Caco-2 (cell line): ENCODE data around the gene BMAL1. TPM values are rescaled to one million over a fixed set of nuclear protein-coding genes. Genes with fewer than 3 reads are reported as not detected.

Source experiments
- BruUV-seq: library from RNA; stranded (reverse); fragments of 400-500 nt; replicated peaks from 2 replicates; lab custom pipeline; 2021; lab: Mats Ljungman, UMichigan
- CTCF ChIA-PET: fragments of 300-600 bp; sonication (Branson Sonifier 250); formaldehyde crosslinking; loops from one replicate; lab custom pipeline; 2022; ENCODE audit warnings: antibody characterized with exemption; lab: Charles Lee
- POLR2A ChIA-PET: fragments of 300-600 bp; sonication (Branson Sonifier 250); formaldehyde crosslinking; loops from one replicate; lab custom pipeline; 2022; ENCODE audit warnings: antibody characterized with exemption; lab: Charles Lee
- DNase-seq, 2 experiments: peaks; one replicate each; pipeline versions ENCODE4 v3.0.0 to v3.0.0-alpha.2; 2020 to 2022
- H3K27me3 ChIP-seq: replicated peaks from 2 replicates; pipeline ENCODE4 v1.6.0; 2011; ENCODE audit warnings: low read length; ENCODE audit not compliant: control insufficient read depth, insufficient read depth
- H3K36me3 ChIP-seq: 2 replicates; pipeline ENCODE4 v1.5.1; 2011; ENCODE audit warnings: low read length; ENCODE audit not compliant: control insufficient read depth, insufficient read depth
- H3K4me1 ChIP-seq: fragments of 250-450 bp; sonication (Bioruptor Pico); 2 replicates; pipeline ENCODE4 v1.5.1; 2020; ENCODE audit warnings: mild to moderate bottlenecking
- H3K4me3 ChIP-seq: 2 replicates; pipeline ENCODE4 v1.5.1; 2011; ENCODE audit warnings: low read depth, mild to moderate bottlenecking, control low read depth, low read length
- H3K9me3 ChIP-seq: fragments of 250-450 bp; sonication (Bioruptor Pico); 2 replicates; pipeline ENCODE4 v1.5.1; 2020; ENCODE audit warnings: mild to moderate bottlenecking, moderate library complexity
- H3K27ac Mint-ChIP-seq: one replicate; pipeline ENCODE4 v1.8.0; 2022; ENCODE audit warnings: mixed read lengths; ENCODE audit not compliant: unreplicated experiment
- H3K27me3 Mint-ChIP-seq: one replicate; pipeline ENCODE4 v1.8.0; 2022; ENCODE audit warnings: mixed read lengths; ENCODE audit not compliant: insufficient read depth, unreplicated experiment
- H3K36me3 Mint-ChIP-seq: one replicate; pipeline ENCODE4 v1.8.0; 2022; ENCODE audit warnings: mild to moderate bottlenecking, mixed read lengths; ENCODE audit not compliant: insufficient read depth, unreplicated experiment
- H3K4me1 Mint-ChIP-seq: one replicate; pipeline ENCODE4 v1.8.0; 2022; ENCODE audit warnings: low read depth, mixed read lengths; ENCODE audit not compliant: unreplicated experiment
- H3K4me3 Mint-ChIP-seq: one replicate; pipeline ENCODE4 v1.8.0; 2022; ENCODE audit warnings: mild to moderate bottlenecking, moderate library complexity, mixed read lengths; ENCODE audit not compliant: unreplicated experiment
- H3K9me3 Mint-ChIP-seq: one replicate; pipeline ENCODE4 v1.8.0; 2022; ENCODE audit warnings: mixed read lengths; ENCODE audit not compliant: unreplicated experiment
- CTCF ChIP-seq, 2 experiments: fragments of 200-600 bp in 1 of 2; IDR thresholded peaks; 1 replicate in 1 of 2; 2 replicates in 1 of 2; pipeline versions ENCODE4 v1.5.1 to v1.8.0; 2011 to 2022; ENCODE audit warnings: antibody characterized with exemption in 1 of 2, control low read depth in 1 of 2, inconsistent platforms in 1 of 2, low read depth in 1 of 2, low read length in 1 of 2, mild to moderate bottlenecking in 1 of 2, moderate library complexity in 1 of 2; ENCODE audit not compliant: insufficient read depth in 1 of 2, severe bottlenecking in 1 of 2, unreplicated experiment in 1 of 2
- intact Hi-C: fragments of 100-400 bp; cut with micrococcal nuclease; formaldehyde crosslinking; loops from one replicate; pipeline ENCODE4 v1.10.0; 2022; ENCODE audit not compliant: unreplicated experiment
- total RNA-seq: library from RNA; stranded (reverse); gene quantifications from 2 replicates; pipeline ENCODE4 v1.2.3, GENCODE V29; 2022

The BMAL1 gene
- total RNA-seq, 1 experiment from 2014 or later = 17.9 TPM

GRCh38 chr11:13286279-13286821 is 8.8 kb downstream of the BMAL1 start:
- Mint-ChIP-seq H3K27me3 (no peaks in the 10 kb centered on the region), H3K9me3 (no peaks in the 10 kb centered on the region), H3K4me1 (no peaks in the 10 kb centered on the region), H3K36me3 (no peaks in the 10 kb centered on the region), H3K27ac (no peak overlapping the region), H3K4me3 (no peak overlapping the region)
- intact Hi-C loops = no loop called here
- ChIA-PET POLR2A (no interaction called here), CTCF (no interaction called here)
- no peaks in the 10 kb centered on the region for H3K4me1 ChIP-seq
- H3K27me3 ChIP-seq = no peaks in the 10 kb centered on the region
- TF ChIP-seq CTCF (IDR thresholded peaks at IDR 0.05; ENCODE audit: insufficient read depth in 1 of 2, low read depth in 1 of 2, low read length in 1 of 2, severe bottlenecking in 1 of 2, unreplicated experiment in 1 of 2) = no peak
- H3K4me3 ChIP-seq = no peak overlapping the region
- BruUV-seq = no TSS peak
- H3K9me3 ChIP-seq = no peaks in the 10 kb centered on the region
- DNase-seq = no peak
- no peaks in the 10 kb centered on the region for H3K36me3 ChIP-seq

DNA sequence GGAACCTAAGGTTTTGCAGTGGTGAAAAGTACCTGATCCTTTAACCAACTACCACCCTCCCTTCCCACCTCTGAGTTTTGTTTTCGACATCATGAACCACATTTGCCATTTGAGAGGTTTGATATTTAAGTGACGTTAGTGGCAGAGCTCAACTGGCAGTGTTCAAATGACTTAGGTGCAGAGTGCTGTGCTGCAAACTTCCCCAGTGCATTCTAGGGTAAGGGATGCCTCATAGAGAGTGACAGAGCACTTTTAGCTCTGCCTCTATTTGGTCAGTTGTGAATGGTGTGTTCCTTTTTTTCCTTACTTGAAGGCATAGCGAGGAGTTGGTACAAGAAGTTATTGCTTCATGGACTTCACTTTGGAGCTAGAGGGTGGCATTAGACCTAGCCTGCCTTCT is 9.4 kb downstream of the BMAL1 start:
- no peak for TF ChIP-seq CTCF (IDR thresholded peaks at IDR 0.05; ENCODE audit: insufficient read depth in 1 of 2, low read depth in 1 of 2, low read length in 1 of 2, severe bottlenecking in 1 of 2, unreplicated experiment in 1 of 2)
- Histone ChIP-seq H3K36me3 (no peaks in the 10 kb centered on the region), H3K4me1 (no peaks in the 10 kb centered on the region), H3K9me3 (no peaks in the 10 kb centered on the region), H3K4me3 (no peak overlapping the region), H3K27me3 (no peaks in the 10 kb centered on the region)
- ChIA-PET CTCF (no interaction called here), POLR2A (no interaction called here)
- H3K27me3 Mint-ChIP-seq = no peaks in the 10 kb centered on the region
- H3K9me3 Mint-ChIP-seq = no peaks in the 10 kb centered on the region
- no peak for DNase-seq
- BruUV-seq = no TSS peak
- intact Hi-C loops = no loop called here
- H3K27ac Mint-ChIP-seq = no peak overlapping the region
- H3K36me3 Mint-ChIP-seq = no peaks in the 10 kb centered on the region
- H3K4me1 Mint-ChIP-seq = no peaks in the 10 kb centered on the region
- H3K4me3 Mint-ChIP-seq = no peak overlapping the region

DNA sequence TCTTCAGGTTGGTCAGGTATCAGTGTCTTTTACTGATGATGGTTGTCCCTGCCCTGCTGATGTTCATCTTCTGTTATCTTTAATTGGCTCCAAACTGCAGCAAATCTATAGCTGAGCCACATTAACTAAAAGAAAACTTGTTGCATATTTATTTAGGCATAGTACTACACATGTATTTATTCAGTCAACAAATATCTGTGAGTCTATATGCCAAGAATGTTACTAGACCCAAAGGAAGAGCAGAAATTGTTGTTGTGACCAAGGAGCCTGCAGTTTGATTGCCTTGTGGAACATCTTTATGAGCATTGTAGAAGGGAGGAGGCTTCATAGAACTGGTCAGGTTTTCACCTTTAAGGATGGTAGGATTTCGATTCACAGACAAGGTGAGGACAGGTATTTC is 10.1 kb downstream of the BMAL1 start:
- no peak for DNase-seq
- Mint-ChIP-seq H3K36me3 (no peaks in the 10 kb centered on the region), H3K27ac (no peak overlapping the region), H3K4me1 (no peaks in the 10 kb centered on the region), H3K27me3 (no peaks in the 10 kb centered on the region), H3K4me3 (no peak overlapping the region), H3K9me3 (no peaks in the 10 kb centered on the region)
- H3K4me1 ChIP-seq = no peaks in the 10 kb centered on the region
- H3K27me3 ChIP-seq = no peaks in the 10 kb centered on the region
- intact Hi-C loops = no loop called here
- ChIA-PET CTCF (no interaction called here), POLR2A (no interaction called here)
- H3K36me3 ChIP-seq = no peaks in the 10 kb centered on the region
- no peak overlapping the region for H3K4me3 ChIP-seq
- no peaks in the 10 kb centered on the region for H3K9me3 ChIP-seq
- BruUV-seq = no TSS peak
- TF ChIP-seq CTCF (IDR thresholded peaks at IDR 0.05; ENCODE audit: insufficient read depth in 1 of 2, low read depth in 1 of 2, low read length in 1 of 2, severe bottlenecking in 1 of 2, unreplicated experiment in 1 of 2) = no peak
